GM13977 (cell line): ENCODE measurements around the gene ANXA3.

Source experiments
- DNase-seq: peaks from one replicate; pipeline ENCODE4 v3.0.0; 2012; ENCODE audit warnings: low spot score
- in situ Hi-C: fragments of 300-500 bp; cut with MboI; formaldehyde crosslinking; loops from one replicate; pipeline ENCODE4 v1.12.0; 2022; ENCODE audit warnings: low sequenced_read_pairs, low pct_unique_long_range_greater_than_20kb, mixed read lengths, inconsistent platforms; ENCODE audit not compliant: unreplicated experiment
- TF ChIP-seq, protein P1 (sequence below): IDR thresholded peaks from 2 replicates; pipeline ENCODE4 v1.5.1; 2012; ENCODE audit warnings: mild to moderate bottlenecking, control low read depth; ENCODE audit not compliant: insufficient read depth; ENCODE audit errors: extremely low read depth, missing control alignments

Gene ANXA3

DNA sequence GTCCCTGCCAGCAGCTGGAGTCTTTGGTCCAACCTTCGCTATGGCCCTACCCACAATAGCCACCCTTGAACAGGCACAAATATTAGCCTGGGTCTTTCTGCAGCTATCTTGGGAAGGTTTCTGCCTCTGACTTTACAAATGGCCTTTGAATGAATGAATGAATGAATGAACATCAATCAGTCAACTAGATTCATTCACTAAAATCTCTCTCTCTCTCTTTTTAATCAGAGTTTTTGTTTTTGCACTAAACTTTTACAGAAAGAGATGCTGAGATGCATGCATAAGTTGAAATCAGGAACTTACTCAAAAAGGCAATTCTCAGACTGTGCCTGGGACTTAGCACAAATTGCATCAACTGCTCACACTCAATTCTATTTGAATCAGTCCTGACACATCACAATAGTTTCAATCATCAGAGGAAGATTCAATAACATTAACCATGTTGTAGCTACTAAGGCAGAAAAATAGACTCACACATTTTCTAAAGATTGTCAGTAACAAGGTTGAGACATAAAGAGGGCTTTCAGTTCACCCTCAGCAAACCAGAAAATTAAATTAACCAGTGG is 55.0 kb downstream of the ANXA3 start:
- no peak for DNase-seq
- in situ Hi-C loops, result loop anchor here (10.0 kb wide), 1 partner anchor 268 kb away; no protein-coding TSS in a partner anchor
- TF ChIP-seq, protein P1, sequence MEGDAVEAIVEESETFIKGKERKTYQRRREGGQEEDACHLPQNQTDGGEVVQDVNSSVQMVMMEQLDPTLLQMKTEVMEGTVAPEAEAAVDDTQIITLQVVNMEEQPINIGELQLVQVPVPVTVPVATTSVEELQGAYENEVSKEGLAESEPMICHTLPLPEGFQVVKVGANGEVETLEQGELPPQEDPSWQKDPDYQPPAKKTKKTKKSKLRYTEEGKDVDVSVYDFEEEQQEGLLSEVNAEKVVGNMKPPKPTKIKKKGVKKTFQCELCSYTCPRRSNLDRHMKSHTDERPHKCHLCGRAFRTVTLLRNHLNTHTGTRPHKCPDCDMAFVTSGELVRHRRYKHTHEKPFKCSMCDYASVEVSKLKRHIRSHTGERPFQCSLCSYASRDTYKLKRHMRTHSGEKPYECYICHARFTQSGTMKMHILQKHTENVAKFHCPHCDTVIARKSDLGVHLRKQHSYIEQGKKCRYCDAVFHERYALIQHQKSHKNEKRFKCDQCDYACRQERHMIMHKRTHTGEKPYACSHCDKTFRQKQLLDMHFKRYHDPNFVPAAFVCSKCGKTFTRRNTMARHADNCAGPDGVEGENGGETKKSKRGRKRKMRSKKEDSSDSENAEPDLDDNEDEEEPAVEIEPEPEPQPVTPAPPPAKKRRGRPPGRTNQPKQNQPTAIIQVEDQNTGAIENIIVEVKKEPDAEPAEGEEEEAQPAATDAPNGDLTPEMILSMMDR, result no peak

- in situ Hi-C loops, result loop anchor here (10.0 kb wide), 1 partner anchor 266 kb away; no protein-coding TSS in a partner anchor
- TF ChIP-seq, protein P1, result no peak
- no peak for DNase-seq
Measured at GRCh38 chr4:78608684-78609083, 57.1 kb downstream of the ANXA3 start.

GRCh38 chr4:78609580-78609979 is 58.0 kb downstream of the ANXA3 start:
- TF ChIP-seq, protein P1, result no peak
- no peak for DNase-seq
- in situ Hi-C loops, result loop anchor here (10.0 kb wide), 1 partner anchor 265 kb away; no protein-coding TSS in a partner anchor

DNA sequence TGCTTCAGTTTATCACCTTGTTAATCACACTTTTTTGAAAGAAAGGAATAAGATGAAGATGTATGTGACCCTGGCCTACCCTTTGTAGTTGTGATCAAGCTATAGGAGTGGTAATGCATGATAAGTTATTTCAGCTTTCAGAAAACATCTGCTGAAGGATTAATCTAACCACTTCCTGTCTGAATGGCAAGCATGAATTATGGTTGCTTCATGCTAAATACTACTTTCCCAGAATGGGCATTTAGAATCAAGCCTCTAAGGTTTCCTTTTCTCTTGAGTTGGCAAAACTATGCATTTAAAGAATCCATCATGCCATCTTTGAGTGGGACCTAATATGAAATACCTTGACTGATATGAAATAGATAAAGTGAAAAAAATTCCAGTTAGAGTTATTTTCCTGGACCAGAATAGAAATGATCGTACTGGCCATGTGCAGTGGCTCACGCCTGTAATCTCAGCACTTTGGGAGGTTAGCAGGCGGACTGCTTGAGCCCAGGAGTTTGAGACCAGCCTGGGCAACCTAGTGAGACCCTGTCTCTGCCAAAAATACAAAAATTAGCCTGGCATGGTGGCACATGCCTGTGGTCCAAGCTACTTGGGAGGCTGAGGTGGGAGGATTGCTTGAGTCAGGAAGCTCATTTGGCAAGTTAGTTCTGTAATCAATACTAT is 59.1 kb downstream of the ANXA3 start:
- in situ Hi-C loops, result no loop called here
- DNase-seq, result no peak
- TF ChIP-seq, protein P1, result no peak

- DNase-seq, result no peak
- in situ Hi-C loops, result no loop called here
- TF ChIP-seq, protein P1, result no peak
Measured at GRCh38 chr4:78611215-78611558, 59.6 kb downstream of the ANXA3 start.

GRCh38 chr4:78612398-78613178 is 61.0 kb downstream of the ANXA3 start:
- TF ChIP-seq, protein P1, result peak; percentile 51
- no peak for DNase-seq
- in situ Hi-C loops, result no loop called here
